Amniotic stem cell (primary cell): ENCODE data around the gene GATAD2A.
"Not testable (repeated sequence)": the region's sequence is repeated elsewhere in the genome, so short reads cannot be mapped to it uniquely, and the experiment has no call there.

Experiments used
- DNase-seq: peaks from one replicate; lab custom pipeline; 2025; lab: John Stamatoyannopoulos, UW

The GATAD2A gene

GRCh38 chr19:19446655-19447437 is 41.4 kb downstream of the GATAD2A start:
- no peak for DNase-seq

- DNase-seq, result no peak
Observed at GRCh38 chr19:19447536-19448237, 42.2 kb downstream of the GATAD2A start.

- DNase-seq, result no peak
Observed at GRCh38 chr19:19448238-19448544, 42.7 kb downstream of the GATAD2A start.

DNA sequence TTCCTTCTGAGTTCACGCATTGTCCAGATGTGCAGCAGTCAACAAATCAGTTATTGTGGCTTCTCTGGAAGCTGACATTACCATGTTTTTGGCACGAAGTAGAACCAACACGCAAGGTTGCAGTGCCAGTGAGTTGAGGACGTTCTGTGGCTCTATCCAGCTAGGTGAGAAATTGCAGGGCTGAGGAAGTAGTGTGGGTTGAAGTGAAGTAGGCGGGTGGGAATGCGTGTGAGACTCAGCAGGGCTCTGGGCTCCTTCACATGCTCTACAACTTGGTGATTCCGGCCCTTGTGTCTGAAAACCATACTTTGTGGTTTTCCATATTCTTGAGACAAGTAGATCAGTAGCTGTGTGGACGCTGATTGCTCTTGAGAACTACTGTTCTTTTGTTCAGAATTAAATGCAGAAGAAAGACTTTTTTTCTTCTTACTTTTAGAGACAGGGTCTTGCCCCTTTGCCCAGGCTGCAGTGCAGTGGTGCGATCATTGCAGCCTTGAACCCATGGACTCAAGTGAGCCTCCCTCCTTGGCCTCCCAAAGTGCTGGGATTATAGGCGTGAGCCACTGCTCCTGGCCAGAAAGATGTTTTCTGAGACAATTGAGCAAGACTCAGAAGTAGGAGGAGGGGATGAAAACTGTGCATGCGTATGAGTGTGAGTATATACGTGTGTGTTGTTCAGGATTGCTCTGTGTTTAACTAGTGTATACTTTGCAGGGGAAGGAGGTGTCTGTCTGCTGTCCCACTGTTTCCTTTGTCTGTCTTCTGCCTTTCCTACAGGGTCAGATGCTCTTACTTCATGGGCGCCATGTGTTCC is 46.2 kb downstream of the GATAD2A start:
- no peak for DNase-seq

DNA sequence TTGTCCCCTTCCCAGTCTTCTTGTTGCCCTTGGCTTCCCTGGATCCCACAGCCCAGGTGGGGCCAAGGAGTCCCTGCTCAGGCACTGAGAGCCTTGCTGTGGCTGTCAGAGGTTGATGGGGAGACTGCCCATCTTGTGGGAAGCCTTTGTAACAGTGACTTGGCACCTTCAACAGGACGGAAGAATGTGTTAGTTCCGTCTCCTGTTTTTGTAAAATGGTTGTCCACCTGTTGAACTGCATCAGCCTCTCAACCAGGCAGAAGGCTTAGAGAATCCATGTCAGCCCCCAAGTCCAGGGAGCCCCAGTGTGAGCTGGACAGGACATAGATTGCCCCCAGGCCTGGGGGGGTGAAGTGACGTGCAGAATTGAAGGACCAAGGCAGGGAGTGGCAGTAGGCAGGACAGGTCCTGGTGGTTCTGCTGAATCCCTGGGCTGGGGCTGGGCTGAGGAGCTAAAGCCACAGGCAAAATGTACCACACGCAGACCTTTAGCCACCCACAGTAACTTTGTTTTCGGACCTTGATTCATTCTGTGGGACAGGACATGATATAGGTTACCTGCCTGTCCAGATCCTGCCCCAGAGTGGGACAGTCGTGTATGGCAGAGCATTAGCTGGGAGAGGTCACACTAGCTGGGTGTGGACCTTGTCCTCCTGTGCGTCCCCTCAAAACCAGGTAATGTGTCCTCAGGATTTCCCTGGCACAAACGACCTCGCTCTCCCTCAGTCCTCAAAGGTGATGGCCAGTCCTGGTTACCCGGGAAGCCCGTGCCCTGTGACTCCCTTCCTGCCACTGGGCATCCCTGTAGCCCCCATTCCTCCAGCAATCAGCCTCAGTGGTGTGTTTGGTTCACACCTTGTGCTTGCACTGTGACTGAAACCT is 47.0 kb downstream of the GATAD2A start:
- DNase-seq, result no peak

DNA sequence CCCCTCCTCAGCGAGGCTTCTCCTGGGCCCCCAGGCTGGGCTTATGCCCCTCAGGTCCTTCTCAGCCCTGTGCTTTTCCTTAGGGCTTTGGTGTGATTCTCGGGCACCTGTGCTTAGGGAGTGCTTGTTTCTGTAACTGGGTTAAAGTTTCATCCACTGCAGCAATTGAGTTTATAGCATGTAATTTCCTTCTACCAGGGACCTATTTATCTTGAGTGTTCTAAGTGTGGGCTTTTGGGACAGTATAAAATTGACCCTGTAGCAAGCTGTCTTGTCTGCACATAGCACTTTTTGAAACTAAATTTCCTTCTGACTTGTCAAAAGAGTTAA is 47.6 kb downstream of the GATAD2A start:
- DNase-seq, result no peak

- not testable (repeated sequence) for DNase-seq
Observed at GRCh38 chr19:19455166-19455919, 49.9 kb downstream of the GATAD2A start.

DNA sequence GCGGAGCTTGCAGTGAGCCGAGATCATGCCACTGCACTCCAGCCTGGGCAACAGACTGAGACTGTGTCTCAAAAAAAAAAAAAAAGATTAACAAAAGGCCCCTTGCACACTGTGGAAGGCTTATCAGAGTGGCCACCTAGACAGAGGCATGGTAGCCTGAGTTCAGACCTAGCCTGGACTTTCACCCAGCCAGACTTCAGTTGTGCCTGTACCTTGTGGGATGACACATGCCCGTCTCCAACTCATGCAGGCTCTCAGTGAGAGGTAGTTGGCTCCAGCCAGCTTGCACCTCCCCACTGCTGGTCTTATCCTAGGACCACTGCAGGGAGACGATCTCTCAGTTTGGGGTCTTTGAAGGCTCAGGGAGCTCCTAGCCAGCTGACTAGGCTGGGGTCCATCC is 52.2 kb downstream of the GATAD2A start:
- DNase-seq, result no peak

DNA sequence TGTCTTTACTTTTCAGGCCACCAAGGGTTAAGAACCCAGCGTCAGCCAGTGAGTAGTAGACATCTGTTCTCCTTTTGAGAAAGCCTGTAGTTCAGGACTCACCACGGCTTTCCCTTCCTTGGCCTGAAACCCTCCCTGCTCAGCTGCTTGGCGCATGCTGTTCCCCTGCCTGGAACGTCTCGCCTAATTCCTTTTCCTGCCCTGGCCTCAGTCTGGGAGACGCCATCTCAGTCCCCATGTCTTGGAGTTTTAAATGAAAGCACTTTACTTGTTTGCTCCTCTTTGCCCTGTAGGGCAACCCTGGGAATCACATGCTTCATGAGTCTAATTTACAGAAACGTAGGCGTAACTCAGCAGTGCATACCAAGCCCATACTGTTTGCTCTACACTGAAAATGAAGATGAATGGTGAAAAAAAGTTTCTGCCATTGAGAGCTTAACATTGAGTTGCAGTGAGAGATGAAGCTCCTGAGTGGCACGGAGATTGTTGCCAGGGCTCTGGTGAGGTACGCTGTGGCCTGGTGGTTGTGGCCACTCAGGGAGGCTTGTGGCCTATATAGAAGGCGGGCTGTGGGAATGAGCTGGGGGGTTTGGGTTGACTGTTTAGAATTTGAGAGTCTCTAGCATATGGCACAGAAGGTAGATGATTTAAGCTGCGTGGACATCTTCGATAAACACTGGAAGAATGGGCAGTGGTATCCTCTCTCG is 52.8 kb downstream of the GATAD2A start:
- DNase-seq, result no peak

- DNase-seq, result no peak
Observed at GRCh38 chr19:19459073-19459472, 53.6 kb downstream of the GATAD2A start.

- no peak for DNase-seq
Observed at GRCh38 chr19:19459707-19460251, 54.3 kb downstream of the GATAD2A start.

GRCh38 chr19:19460258-19460731 is 54.8 kb downstream of the GATAD2A start:
- DNase-seq, result no peak

DNA sequence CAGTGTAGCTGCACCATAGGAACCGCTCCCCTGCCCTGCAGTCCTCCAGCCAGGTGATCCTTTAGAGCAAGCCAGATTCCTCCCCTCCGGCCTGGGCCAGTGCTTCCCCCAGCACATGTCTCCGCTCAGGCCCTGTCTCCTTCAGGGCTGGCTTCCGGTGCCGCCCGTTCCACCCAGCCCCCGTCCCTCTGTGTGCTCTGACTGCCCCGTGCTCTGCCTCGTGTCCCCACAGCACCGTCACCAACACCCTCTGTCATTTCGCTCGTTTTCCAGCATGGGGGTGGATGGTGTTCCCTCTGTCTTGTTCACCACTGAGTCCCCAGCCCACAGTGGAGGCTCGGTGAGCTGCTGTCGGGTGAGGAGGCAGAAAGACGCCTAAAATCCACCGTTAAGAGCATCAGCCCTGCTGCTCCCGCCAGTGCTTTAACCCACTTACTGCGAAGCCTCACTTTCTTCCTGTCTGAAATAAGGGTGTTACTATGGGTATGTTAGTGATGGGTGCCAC is 55.3 kb downstream of the GATAD2A start:
- DNase-seq, result no peak

- DNase-seq, result no peak
Observed at GRCh38 chr19:19461306-19461670, 55.8 kb downstream of the GATAD2A start.

GRCh38 chr19:19461671-19462622 is 56.5 kb downstream of the GATAD2A start:
- DNase-seq, result no peak

DNA sequence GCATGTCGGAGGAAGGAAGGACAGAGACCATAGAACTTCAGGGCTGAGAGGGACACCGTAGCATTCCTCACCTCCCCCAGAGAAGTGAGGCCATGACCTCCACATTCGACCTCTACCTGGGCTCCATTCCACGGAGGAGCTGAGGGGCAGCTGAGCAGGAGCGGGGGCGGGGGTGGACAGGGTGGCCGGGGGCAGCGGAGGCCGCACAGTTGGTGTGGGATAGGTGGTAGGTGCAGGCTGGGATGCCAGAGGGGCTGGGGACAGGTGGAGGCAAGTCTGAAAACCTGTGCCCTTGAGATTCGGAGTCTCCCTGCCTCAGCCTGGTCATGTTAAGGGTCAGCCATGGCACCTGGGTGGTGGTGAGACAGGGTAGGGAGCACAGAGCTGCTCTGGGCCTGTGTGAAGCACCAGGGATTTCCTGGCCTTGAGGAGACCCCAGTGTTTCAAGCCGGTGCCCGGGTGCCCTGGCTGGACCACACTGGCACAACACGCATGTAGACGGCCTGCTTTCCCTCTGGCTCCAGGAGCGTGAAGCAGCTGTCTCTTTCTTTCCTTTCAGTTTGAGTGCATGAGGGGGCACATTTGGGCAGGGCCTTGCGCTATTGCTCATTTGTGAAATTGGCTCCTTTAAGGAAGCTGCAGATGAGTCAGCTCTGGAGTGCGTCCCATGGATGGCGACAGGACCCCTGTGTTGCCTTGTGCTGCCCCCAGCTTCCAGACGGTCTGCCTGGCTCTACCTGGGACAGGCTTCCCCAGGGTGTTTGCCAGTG is 58.1 kb downstream of the GATAD2A start:
- DNase-seq, result no peak

GRCh38 chr19:19464339-19465098 is 59.0 kb downstream of the GATAD2A start:
- DNase-seq, result no peak
